ENCODE data around the gene C1GALT1C1. TPM values are rescaled to one million over a fixed set of nuclear protein-coding genes. Genes with fewer than 3 reads are reported as not detected.

The C1GALT1C1 gene
- total RNA-seq, 1 donor from 2014 or later: 59.6 TPM

Other genes starting within 250 kb of the C1GALT1C1 start
- gene LAMP2, start 160.8 kb downstream of the C1GALT1C1 start, total RNA-seq: 125 and 139 TPM in 2 replicates
- gene CUL4B, start 69.1 kb downstream of the C1GALT1C1 start, total RNA-seq: 39.3 and 92.6 TPM in 2 replicates
- gene MCTS1, start 26.0 kb downstream of the C1GALT1C1 start, total RNA-seq: 34.7 and 36.9 TPM in 2 replicates
- gene CT47B1, start 245.8 kb upstream of the C1GALT1C1 start, total RNA-seq: not detected in 2 replicates

Measured in dermis blood vessel endothelial cell (primary cell).